HepG2 (cell line): ENCODE results near the gene PYGB. TPM values are rescaled to one million over a fixed set of nuclear protein-coding genes. Genes with fewer than 3 reads are reported as not detected.

Experiments
- ATAD3A ChIP-seq: sonication (generic); formaldehyde crosslinking; IDR thresholded peaks from 2 replicates; pipeline ENCODE4 v1.4.0; 2020; ENCODE audit warnings: missing genetic modification reagents
- BORCS8-MEF2B ChIP-seq: sonication (generic); formaldehyde crosslinking; IDR thresholded peaks from 2 replicates; pipeline ENCODE4 v1.8.0; 2022; ENCODE audit warnings: mild to moderate bottlenecking, missing genetic modification reagents
- FOXJ3 ChIP-seq: sonication (generic); formaldehyde crosslinking; IDR thresholded peaks from 2 replicates; pipeline ENCODE4 v1.4.0; 2020; ENCODE audit warnings: missing genetic modification reagents, mild to moderate bottlenecking, borderline replicate concordance
- HMG20A ChIP-seq: IDR thresholded peaks from 2 replicates; pipeline ENCODE4 v1.6.1; 2016; ENCODE audit warnings: borderline replicate concordance
- JUN ChIP-seq: sonication (generic); formaldehyde crosslinking; IDR thresholded peaks from 2 replicates; pipeline ENCODE4 v1.4.0; 2020; ENCODE audit warnings: mild to moderate bottlenecking, missing genetic modification reagents
- KLF12 ChIP-seq: sonication (generic); formaldehyde crosslinking; IDR thresholded peaks from 2 replicates; pipeline ENCODE4 v1.4.0; 2020; ENCODE audit warnings: missing genetic modification reagents, borderline replicate concordance
- MBD4 ChIP-seq: IDR thresholded peaks from 2 replicates; pipeline ENCODE4 v1.6.1; 2012; ENCODE audit warnings: low read length, inconsistent platforms, borderline replicate concordance
- NFKBIZ ChIP-seq: IDR thresholded peaks from 2 replicates; pipeline ENCODE4 v1.6.1; 2018; ENCODE audit warnings: missing genetic modification reagents, missing compliant biosample characterization
- NR3C1 ChIP-seq: sonication (generic); formaldehyde crosslinking; IDR thresholded peaks from 2 replicates; pipeline ENCODE4 v1.4.0; 2020; ENCODE audit warnings: missing genetic modification reagents
- PAXIP1 ChIP-seq: sonication (generic); formaldehyde crosslinking; conservative IDR thresholded peaks from 2 replicates; pipeline ENCODE4 v1.4.0; 2020; ENCODE audit warnings: mild to moderate bottlenecking, missing genetic modification reagents, moderate library complexity
- PHB2 ChIP-seq: fragments of 450-650 bp; IDR thresholded peaks from 2 replicates; pipeline ENCODE4 v1.6.1; 2018; ENCODE audit not compliant: partially characterized antibody
- RARA ChIP-seq: IDR thresholded peaks from 2 replicates; pipeline ENCODE4 v1.6.1; 2016; ENCODE audit warnings: missing genetic modification reagents, missing compliant biosample characterization
- ZBED4 ChIP-seq: sonication (generic); formaldehyde crosslinking; IDR thresholded peaks from 2 replicates; pipeline ENCODE4 v1.4.0; 2020; ENCODE audit warnings: missing genetic modification reagents, borderline replicate concordance
- ZFP36L2 ChIP-seq: sonication (generic); formaldehyde crosslinking; IDR thresholded peaks from 2 replicates; pipeline ENCODE4 v1.4.0; 2020; ENCODE audit warnings: missing genetic modification reagents
- ZKSCAN8 ChIP-seq: IDR thresholded peaks from 2 replicates; pipeline ENCODE4 v1.6.1; 2016; ENCODE audit warnings: borderline replicate concordance, missing genetic modification reagents, missing compliant biosample characterization
- ZNF232 ChIP-seq: sonication (generic); formaldehyde crosslinking; IDR thresholded peaks from 2 replicates; pipeline ENCODE4 v1.4.0; 2020; ENCODE audit warnings: missing genetic modification reagents, borderline replicate concordance
- ZNF362 ChIP-seq: sonication (generic); formaldehyde crosslinking; IDR thresholded peaks from 2 replicates; pipeline ENCODE4 v1.4.0; 2020; ENCODE audit warnings: missing genetic modification reagents, mild to moderate bottlenecking, borderline replicate concordance
- ZNF484 ChIP-seq: sonication (generic); formaldehyde crosslinking; IDR thresholded peaks from 2 replicates; pipeline ENCODE4 v1.5.1; 2020; ENCODE audit warnings: mild to moderate bottlenecking, low read depth, missing genetic modification reagents, borderline replicate concordance
- ZNF550 ChIP-seq: sonication (generic); formaldehyde crosslinking; IDR thresholded peaks from 2 replicates; pipeline ENCODE4 v1.4.0; 2020; ENCODE audit warnings: mild to moderate bottlenecking, missing genetic modification reagents, borderline replicate concordance
- ZNF775 ChIP-seq: sonication (generic); formaldehyde crosslinking; IDR thresholded peaks from 2 replicates; pipeline ENCODE4 v1.4.0; 2020; ENCODE audit warnings: missing genetic modification reagents, mild to moderate bottlenecking, moderate library complexity, borderline replicate concordance
- ZNF839 ChIP-seq: sonication (generic); formaldehyde crosslinking; IDR thresholded peaks from 2 replicates; pipeline ENCODE4 v1.4.0; 2020; ENCODE audit warnings: missing genetic modification reagents, mild to moderate bottlenecking, borderline replicate concordance
- polyA plus RNA-seq, 8 experiments: library from polyadenylated mRNA; depleted of rRNA in 3 of 8; stranded (reverse) in 7 of 8; unstranded in 1 of 8; fragments of >200 nt; fragmentation: Illumina TruSeq in 4 of 8; extraction: Trizol in 4 of 8; gene quantifications; 2 replicates each; pipeline versions ENCODE4 v1.2.1 to v1.2.3, GENCODE V29; 2011 to 2016; ENCODE audit warnings: low read depth in 4 of 8, missing spikeins in 1 of 8, mixed read lengths in 1 of 8; ENCODE audit not compliant: insufficient read depth in 1 of 8
- total RNA-seq, 5 experiments: library from RNA; depleted of rRNA; stranded (reverse); fragments of >200 nt; fragmentation: Illumina TruSeq; extraction: Trizol; gene quantifications; 2 replicates each; pipeline ENCODE4 v1.2.3, GENCODE V29; 2016; ENCODE audit warnings: low read depth in 1 of 5

Gene PYGB
- total and polyA plus RNA-seq, 2 of the 13 experiments (the other 11 are each of a cell fraction or from before 2014, with no cell fraction given), result 24.2 to 86.3 TPM

- TF ChIP-seq FOXJ3 (peak; percentile 93), ATAD3A (CRISPR knock-in tag) (no peak), BORCS8-MEF2B (peak; percentile 98), JUN (CRISPR knock-in tag) (peak; percentile 78; the same call in 1 of the 2 replicates), PHB2 (no peak), RARA (peak; percentile 96), ZNF362 (CRISPR knock-in tag) (peak; percentile 97), ZNF232 (peak; percentile 96), NFKBIZ (peak; percentile 88; the same call in 1 of the 2 replicates), ZKSCAN8 (peak; percentile 84), PAXIP1 (CRISPR knock-in tag) (peak; percentile 95), ZNF775 (CRISPR knock-in tag) (no peak), KLF12 (CRISPR knock-in tag) (peak; percentile 88; the same call in 1 of the 2 replicates), NR3C1 (CRISPR knock-in tag) (no peak), ZNF484 (no peak), ZFP36L2 (no peak), ZNF550 (no peak), MBD4 (0 out of 2 replicates have a peak, but pooled peaks have one; percentile 58), ZBED4 (CRISPR knock-in tag) (peak; percentile 74; the same call in 1 of the 2 replicates), ZNF839 (CRISPR knock-in tag) (peak; percentile 83; the same call in 1 of the 2 replicates), HMG20A (CRISPR knock-in tag) (peak; percentile 92)
Observed at GRCh38 chr20:25338112-25339023, 90.5 kb downstream of the PYGB start (continued).
